HFFc6 (cell line): ENCODE measurements around the gene PIK3R1. TPM values are rescaled to one million over a fixed set of nuclear protein-coding genes. Genes with fewer than 3 reads are reported as not detected.

Experiments used
- DNase-seq: peaks from one replicate; pipeline ENCODE4 v3.0.0-alpha.2; 2018
- H3K27ac Mint-ChIP-seq: 2 replicates; pipeline ENCODE4 v1.8.0; 2020; ENCODE audit warnings: mild to moderate bottlenecking, mixed read lengths
- H3K27me3 Mint-ChIP-seq: 2 replicates; pipeline ENCODE4 v1.8.0; 2021; ENCODE audit warnings: mild to moderate bottlenecking, moderate library complexity, mixed read lengths; ENCODE audit not compliant: insufficient read depth
- H3K36me3 Mint-ChIP-seq: 2 replicates; pipeline ENCODE4 v1.8.0; 2021; ENCODE audit warnings: low read depth, mixed read lengths
- H3K4me1 Mint-ChIP-seq: 2 replicates; pipeline ENCODE4 v1.8.0; 2020; ENCODE audit warnings: low read depth, mixed read lengths
- H3K4me3 Mint-ChIP-seq: 2 replicates; pipeline ENCODE4 v1.8.0; 2020; ENCODE audit warnings: mild to moderate bottlenecking, moderate library complexity, mixed read lengths
- H3K9me3 Mint-ChIP-seq: 2 replicates; pipeline ENCODE4 v1.8.0; 2020; ENCODE audit warnings: mild to moderate bottlenecking, mixed read lengths
- total RNA-seq, 6 experiments: library from RNA; stranded (reverse); fragmentation: NEBNext Ultra II Directional; extraction: Animal tissue kit (Norgen Biotek cat#: 25700); gene quantifications; 2 replicates in 1 of 6; 3 replicates in 5 of 6; pipeline ENCODE4 v1.2.3, GENCODE V29; 2021
- TF ChIP-seq, protein P1 (sequence below): fragments of 200-600 bp; sonication (generic); IDR thresholded peaks from 2 replicates; pipeline ENCODE4 v1.5.0; 2021; ENCODE audit warnings: antibody characterized with exemption, mild to moderate bottlenecking

Gene PIK3R1
- total RNA-seq, 6 experiments from 2014 or later: 19.6 to 26.4 (median 22.4) TPM

DNA sequence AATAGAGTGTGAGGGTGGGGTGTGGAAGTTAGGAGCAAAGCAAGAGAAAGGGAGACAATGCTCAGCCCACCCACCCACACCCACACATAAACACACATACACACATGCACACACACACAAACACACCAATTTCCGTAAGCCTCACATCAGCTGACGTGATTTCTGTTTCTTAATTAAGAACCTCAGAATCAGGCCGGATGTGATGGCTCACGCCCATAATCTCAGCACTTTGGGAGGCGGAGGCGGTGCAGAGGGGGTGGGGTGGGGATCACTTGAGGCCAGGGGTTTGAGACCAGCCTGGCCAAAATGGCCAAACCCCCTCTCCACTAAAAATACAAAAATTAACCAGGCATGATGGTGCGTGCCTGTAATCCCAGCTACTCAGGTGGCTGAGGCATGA is 26.4 kb upstream of the PIK3R1 start:
- H3K9me3 Mint-ChIP-seq: no peaks in the 10 kb centered on the region
- no peak overlapping the region for H3K27ac Mint-ChIP-seq
- DNase-seq: no peak
- H3K4me1 Mint-ChIP-seq: peaks cover 7% of the 10 kb centered on the region
- no peak overlapping the region for H3K4me3 Mint-ChIP-seq
- TF ChIP-seq, protein P1, sequence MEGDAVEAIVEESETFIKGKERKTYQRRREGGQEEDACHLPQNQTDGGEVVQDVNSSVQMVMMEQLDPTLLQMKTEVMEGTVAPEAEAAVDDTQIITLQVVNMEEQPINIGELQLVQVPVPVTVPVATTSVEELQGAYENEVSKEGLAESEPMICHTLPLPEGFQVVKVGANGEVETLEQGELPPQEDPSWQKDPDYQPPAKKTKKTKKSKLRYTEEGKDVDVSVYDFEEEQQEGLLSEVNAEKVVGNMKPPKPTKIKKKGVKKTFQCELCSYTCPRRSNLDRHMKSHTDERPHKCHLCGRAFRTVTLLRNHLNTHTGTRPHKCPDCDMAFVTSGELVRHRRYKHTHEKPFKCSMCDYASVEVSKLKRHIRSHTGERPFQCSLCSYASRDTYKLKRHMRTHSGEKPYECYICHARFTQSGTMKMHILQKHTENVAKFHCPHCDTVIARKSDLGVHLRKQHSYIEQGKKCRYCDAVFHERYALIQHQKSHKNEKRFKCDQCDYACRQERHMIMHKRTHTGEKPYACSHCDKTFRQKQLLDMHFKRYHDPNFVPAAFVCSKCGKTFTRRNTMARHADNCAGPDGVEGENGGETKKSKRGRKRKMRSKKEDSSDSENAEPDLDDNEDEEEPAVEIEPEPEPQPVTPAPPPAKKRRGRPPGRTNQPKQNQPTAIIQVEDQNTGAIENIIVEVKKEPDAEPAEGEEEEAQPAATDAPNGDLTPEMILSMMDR: no peak
- H3K27me3 Mint-ChIP-seq: no peaks in the 10 kb centered on the region; the same call in 1 of the 2 replicates
- H3K36me3 Mint-ChIP-seq: no peaks in the 10 kb centered on the region

DNA sequence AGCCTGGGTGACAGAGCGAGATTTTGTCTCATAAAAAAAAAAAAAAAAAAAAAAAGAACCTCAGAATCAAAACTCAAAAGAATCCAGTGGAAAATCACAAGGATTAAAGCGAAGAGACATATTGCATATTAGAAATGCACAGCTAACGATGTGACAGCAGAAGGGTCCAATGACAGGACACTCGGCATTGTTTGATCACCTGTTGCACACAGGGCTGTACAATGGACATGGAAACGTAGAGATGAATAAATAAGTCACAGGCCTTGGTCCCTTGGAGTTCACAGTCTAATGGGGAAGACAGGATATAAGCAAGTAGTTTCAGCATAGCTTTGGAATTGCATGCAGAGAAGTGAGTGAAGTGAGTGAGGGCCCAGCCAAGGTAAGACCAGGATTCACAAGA is 25.9 kb upstream of the PIK3R1 start:
- Mint-ChIP-seq H3K27ac (no peak overlapping the region), H3K4me1 (peaks cover 7% of the 10 kb centered on the region)
- TF ChIP-seq, protein P1: no peak

DNA sequence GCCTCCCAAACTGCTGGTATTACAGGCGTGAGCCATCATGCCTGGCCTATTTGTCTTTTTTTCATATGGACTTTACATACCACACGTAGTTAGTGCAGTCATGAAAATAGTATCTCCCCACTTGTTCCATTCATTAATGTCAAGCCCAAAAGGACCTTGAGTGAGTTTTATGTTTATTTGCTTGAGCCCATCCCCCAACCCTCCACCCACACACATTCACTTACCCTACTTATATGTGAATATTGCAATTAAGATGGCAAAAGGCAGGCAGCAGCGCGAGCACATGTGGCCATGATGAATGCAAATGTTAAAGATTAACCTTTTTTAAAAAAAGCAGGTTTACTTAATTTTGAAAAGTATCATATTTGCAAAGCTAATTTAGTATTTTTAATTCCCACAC is 24.9 kb upstream of the PIK3R1 start:
- no peak overlapping the region for H3K27ac Mint-ChIP-seq
- no peaks in the 10 kb centered on the region; the same call in 1 of the 2 replicates for H3K27me3 Mint-ChIP-seq
- DNase-seq: no peak
- no peaks in the 10 kb centered on the region for H3K36me3 Mint-ChIP-seq
- TF ChIP-seq, protein P1: no peak
- peaks cover 7% of the 10 kb centered on the region for H3K4me1 Mint-ChIP-seq
- no peak overlapping the region for H3K4me3 Mint-ChIP-seq
- H3K9me3 Mint-ChIP-seq: no peaks in the 10 kb centered on the region

More for the DNA sequence above, 25.9 kb upstream of the PIK3R1 start:
- DNase-seq: no peak
- Mint-ChIP-seq H3K36me3 (no peaks in the 10 kb centered on the region), H3K9me3 (no peaks in the 10 kb centered on the region), H3K27me3 (no peaks in the 10 kb centered on the region; the same call in 1 of the 2 replicates), H3K4me3 (no peak overlapping the region)

DNA sequence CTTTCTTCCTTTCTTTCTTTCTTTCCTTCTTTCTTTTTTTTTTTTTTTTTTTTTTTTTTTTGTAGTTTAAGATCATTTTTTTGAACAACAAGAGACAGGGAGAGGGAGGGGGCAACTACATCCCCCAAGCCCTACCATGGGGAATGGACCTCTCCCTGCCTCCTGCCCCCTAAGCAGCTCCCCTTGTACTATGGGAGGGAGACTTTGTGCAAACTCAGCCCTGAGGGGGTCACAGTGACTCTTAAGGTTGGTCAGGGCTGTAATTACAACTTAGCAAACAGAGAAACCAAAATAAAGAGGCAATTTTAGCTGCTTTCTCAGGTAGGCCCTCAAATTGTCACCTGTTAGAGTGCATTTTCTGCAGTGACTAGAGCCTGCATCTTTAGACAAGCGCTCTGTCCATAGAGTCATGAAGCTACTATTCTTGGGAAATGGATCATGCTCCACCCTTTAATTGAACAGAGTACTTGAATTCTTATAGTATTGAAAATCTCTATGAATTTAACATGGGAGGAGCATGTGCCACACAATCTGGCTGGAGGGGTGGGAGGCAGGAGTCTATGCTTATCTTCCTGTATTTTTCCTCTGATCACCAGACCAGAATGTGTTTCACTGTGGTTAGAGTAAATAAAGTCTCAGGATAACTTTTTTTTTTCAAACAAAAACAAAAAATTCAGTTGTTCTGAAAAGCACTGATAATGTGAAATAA is 24.3 kb upstream of the PIK3R1 start:
- Mint-ChIP-seq H3K27me3 (no peaks in the 10 kb centered on the region; the same call in 1 of the 2 replicates), H3K36me3 (no peaks in the 10 kb centered on the region), H3K4me1 (peaks cover 7% of the 10 kb centered on the region), H3K4me3 (no peak overlapping the region), H3K27ac (no peak overlapping the region), H3K9me3 (no peaks in the 10 kb centered on the region)
- TF ChIP-seq, protein P1: no peak
- no peak for DNase-seq

DNA sequence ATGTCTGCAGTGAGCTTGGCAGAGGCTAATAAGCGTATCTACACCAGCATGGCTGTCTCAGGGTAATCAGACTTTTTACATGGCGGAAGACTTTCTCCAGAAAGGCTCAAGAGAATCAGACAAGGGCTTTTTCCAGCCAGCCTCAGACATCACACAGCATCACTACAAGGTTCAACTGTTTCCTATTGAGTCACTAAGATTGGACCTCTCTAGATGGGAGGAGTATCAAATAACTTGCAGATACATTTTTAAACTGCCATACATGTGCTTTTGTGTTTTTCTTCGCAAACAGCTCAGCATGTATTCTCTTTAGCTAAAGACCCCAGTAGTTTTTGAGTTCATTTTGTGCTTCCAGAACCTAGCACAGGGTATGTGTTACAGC is 22.9 kb upstream of the PIK3R1 start:
- Mint-ChIP-seq H3K36me3 (no peaks in the 10 kb centered on the region), H3K27ac (no peak overlapping the region), H3K27me3 (peaks cover 2% of the 10 kb centered on the region; the same call in 1 of the 2 replicates), H3K4me1 (peaks cover 7% of the 10 kb centered on the region), H3K9me3 (no peaks in the 10 kb centered on the region), H3K4me3 (no peak overlapping the region)
- no peak for DNase-seq
- TF ChIP-seq, protein P1: no peak
